AG20443 (cell line): ENCODE results near the gene DAZ2.
"Not testable (repeated sequence)": the region's sequence is repeated elsewhere in the genome, so short reads cannot be mapped to it uniquely, and the experiment has no call there.

Experiments used
- DNase-seq: peaks from one replicate; pipeline ENCODE4 v3.0.0; 2012; ENCODE audit warnings: low spot score, mixed read lengths

The DAZ2 gene, protein sequence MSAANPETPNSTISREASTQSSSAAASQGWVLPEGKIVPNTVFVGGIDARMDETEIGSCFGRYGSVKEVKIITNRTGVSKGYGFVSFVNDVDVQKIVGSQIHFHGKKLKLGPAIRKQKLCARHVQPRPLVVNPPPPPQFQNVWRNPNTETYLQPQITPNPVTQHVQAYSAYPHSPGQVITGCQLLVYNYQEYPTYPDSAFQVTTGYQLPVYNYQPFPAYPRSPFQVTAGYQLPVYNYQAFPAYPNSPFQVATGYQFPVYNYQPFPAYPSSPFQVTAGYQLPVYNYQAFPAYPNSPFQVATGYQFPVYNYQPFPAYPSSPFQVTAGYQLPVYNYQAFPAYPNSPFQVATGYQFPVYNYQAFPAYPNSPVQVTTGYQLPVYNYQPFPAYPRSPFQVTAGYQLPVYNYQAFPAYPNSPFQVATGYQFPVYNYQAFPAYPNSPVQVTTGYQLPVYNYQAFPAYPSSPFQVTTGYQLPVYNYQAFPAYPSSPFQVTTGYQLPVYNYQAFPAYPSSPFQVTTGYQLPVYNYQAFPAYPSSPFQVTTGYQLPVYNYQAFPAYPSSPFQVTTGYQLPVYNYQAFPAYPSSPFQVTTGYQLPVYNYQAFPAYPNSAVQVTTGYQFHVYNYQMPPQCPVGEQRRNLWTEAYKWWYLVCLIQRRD

DNA sequence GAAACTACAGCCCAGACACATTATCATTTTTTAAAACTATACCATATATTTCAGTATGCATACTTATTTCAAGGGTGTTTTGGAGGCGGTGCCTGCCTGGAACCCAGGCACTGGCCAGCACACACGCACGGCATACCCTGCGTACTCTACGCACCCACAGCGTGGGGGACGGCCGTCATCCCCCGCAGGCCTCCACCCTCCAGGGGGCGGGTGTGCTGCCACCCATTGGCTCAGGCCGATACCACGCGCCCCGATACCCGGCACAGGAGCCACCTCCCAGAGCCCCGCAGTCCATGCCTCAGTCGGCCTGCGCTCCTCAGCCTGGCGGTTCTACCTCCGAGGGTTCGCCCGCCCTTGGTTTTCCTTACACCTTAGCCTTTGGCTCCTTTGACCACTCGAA lies at the start of gene DAZ2:
TSS of gene DAZ2 (plus strand) at position 301 of the 400 bp plus-strand sequence. CDS start 208 bp downstream, outside the sequence.
- not testable (repeated sequence) for DNase-seq

DNA sequence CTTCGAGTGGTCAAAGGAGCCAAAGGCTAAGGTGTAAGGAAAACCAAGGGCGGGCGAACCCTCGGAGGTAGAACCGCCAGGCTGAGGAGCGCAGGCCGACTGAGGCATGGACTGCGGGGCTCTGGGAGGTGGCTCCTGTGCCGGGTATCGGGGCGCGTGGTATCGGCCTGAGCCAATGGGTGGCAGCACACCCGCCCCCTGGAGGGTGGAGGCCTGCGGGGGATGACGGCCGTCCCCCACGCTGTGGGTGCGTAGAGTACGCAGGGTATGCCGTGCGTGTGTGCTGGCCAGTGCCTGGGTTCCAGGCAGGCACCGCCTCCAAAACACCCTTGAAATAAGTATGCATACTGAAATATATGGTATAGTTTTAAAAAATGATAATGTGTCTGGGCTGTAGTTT lies 20.4 kb upstream of the DAZ2 start, which contains the start of gene DAZ1:
TSS of gene DAZ1 (minus strand) at position 101 of the 400 bp plus-strand sequence. CDS start 208 bp downstream, outside the sequence.
- DNase-seq, result not testable (repeated sequence)

DNA sequence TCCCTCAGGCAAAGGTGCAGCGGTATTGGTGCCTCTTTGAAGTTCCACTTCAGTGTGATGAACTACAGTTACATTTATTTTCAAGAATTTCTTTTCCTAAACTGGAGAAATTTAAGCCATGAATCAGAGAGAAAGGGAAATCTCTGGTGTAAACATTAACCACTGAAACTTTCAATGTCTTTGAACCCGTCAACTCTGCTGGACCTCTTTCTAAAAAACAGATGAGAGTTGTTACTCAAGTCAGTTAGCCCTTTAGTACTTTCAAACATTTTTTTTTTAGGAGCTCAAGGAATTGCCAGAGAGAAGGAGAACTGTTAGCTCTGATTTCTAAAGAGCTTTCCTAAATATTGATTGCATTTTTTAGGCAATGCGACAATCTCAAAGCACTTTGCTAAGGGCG lies 11.9 kb upstream of the DAZ2 start:
- not testable (repeated sequence) for DNase-seq

GRCh38 chrY:23209802-23210495 lies 9.4 kb upstream of the DAZ2 start:
- not testable (repeated sequence) for DNase-seq

DNA sequence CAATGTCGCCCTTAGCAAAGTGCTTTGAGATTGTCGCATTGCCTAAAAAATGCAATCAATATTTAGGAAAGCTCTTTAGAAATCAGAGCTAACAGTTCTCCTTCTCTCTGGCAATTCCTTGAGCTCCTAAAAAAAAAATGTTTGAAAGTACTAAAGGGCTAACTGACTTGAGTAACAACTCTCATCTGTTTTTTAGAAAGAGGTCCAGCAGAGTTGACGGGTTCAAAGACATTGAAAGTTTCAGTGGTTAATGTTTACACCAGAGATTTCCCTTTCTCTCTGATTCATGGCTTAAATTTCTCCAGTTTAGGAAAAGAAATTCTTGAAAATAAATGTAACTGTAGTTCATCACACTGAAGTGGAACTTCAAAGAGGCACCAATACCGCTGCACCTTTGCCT lies 8.7 kb upstream of the DAZ2 start:
- not testable (repeated sequence) for DNase-seq
